ENCODE measurements around the gene E2F2. TPM values are rescaled to one million over a fixed set of nuclear protein-coding genes. Genes with fewer than 3 reads are reported as not detected.

Gene E2F2
- polyA plus RNA-seq, 1 donor (not counting 4 experiments of a cell fraction or from before 2014, with no cell fraction given), result 0.05 TPM

- Histone ChIP-seq H2AFZ (ENCODE audit: control insufficient read depth, low read length) (no peak overlapping the region), H3K4me2 (ENCODE audit: control insufficient read depth, extremely low read depth, insufficient read depth, low read depth, low read length) (no peak overlapping the region), H3K27ac (ENCODE audit: control insufficient read depth, insufficient read depth, low read length) (no peak overlapping the region), H3K27me3 (ENCODE audit: control insufficient read depth, extremely low read depth, insufficient read depth, low read length) (no peaks in the 10 kb centered on the region), H3K9ac (ENCODE audit: control insufficient read depth, extremely low read depth, insufficient read depth, low read length) (no peak overlapping the region), H3K9me1 (ENCODE audit: control insufficient read depth, extremely low read depth, insufficient read depth, low read length) (no peaks in the 10 kb centered on the region), H3K36me3 (ENCODE audit: control insufficient read depth in 2 of 2, extremely low read depth in 1 of 2, insufficient read depth in 2 of 2, low read length in 2 of 2) (no peaks in the 10 kb centered on the region), H3K4me1 (ENCODE audit: control insufficient read depth, extremely low read depth, insufficient read depth, low read length) (peaks cover 36% of the 10 kb centered on the region), H3K79me2 (ENCODE audit: control insufficient read depth, insufficient read depth, low read length) (peaks cover 7% of the 10 kb centered on the region), H3K4me3 (ENCODE audit: control insufficient read depth in 2 of 3, extremely low read depth in 1 of 3, insufficient read depth in 2 of 3, low read depth in 1 of 3, low read length in 3 of 3) (no peak overlapping the region), H3K9me3 (ENCODE audit: control insufficient read depth, low read depth, low read length) (no peaks in the 10 kb centered on the region), H4K20me1 (ENCODE audit: control insufficient read depth, extremely low read depth, insufficient read depth, low read length) (no peaks in the 10 kb centered on the region)
- FAIRE-seq (no peak), DNase-seq (ENCODE audit: low read depth, low spot score) (no peak)
- dilution Hi-C loops (cut with MboI; ENCODE audit: extremely low pct_ligation_motif_present, low sequenced_read_pairs), result no loop called here
- TF ChIP-seq CTCF (optimal IDR thresholded peaks at IDR 0.05 in 1 of 3, IDR thresholded peaks at IDR 0.05 in 1 of 3, conservative IDR thresholded peaks at IDR 0.05 in 1 of 3; ENCODE audit: extremely low read depth in 1 of 3, insufficient read depth in 2 of 3, low read length in 3 of 3) (no peak), EZH2 (IDR thresholded peaks at IDR 0.05; ENCODE audit: low read length) (no peak)
These were observed 30.2 kb upstream of the E2F2 start for GRCh38 chr1:23561076-23561812.

GRCh38 chr1:23559985-23560741, 29.1 kb upstream of the E2F2 start:
- Histone ChIP-seq H3K9me3 (ENCODE audit: control insufficient read depth, low read depth, low read length) (no peaks in the 10 kb centered on the region), H3K79me2 (ENCODE audit: control insufficient read depth, insufficient read depth, low read length) (peaks cover 7% of the 10 kb centered on the region), H3K27me3 (ENCODE audit: control insufficient read depth, extremely low read depth, insufficient read depth, low read length) (no peaks in the 10 kb centered on the region), H3K4me3 (ENCODE audit: control insufficient read depth in 2 of 3, extremely low read depth in 1 of 3, insufficient read depth in 2 of 3, low read depth in 1 of 3, low read length in 3 of 3) (peak overlapping the region; percentile 54 to 92 (median 79)), H3K9me1 (ENCODE audit: control insufficient read depth, extremely low read depth, insufficient read depth, low read length) (no peaks in the 10 kb centered on the region), H3K4me2 (ENCODE audit: control insufficient read depth, extremely low read depth, insufficient read depth, low read depth, low read length) (peak overlapping the region; percentile 94), H4K20me1 (ENCODE audit: control insufficient read depth, extremely low read depth, insufficient read depth, low read length) (no peaks in the 10 kb centered on the region), H2AFZ (ENCODE audit: control insufficient read depth, low read length) (peak overlapping the region; percentile 73), H3K9ac (ENCODE audit: control insufficient read depth, extremely low read depth, insufficient read depth, low read length) (peak overlapping the region; percentile 79), H3K36me3 (ENCODE audit: control insufficient read depth in 2 of 2, extremely low read depth in 1 of 2, insufficient read depth in 2 of 2, low read length in 2 of 2) (no peaks in the 10 kb centered on the region), H3K4me1 (ENCODE audit: control insufficient read depth, extremely low read depth, insufficient read depth, low read length) (peaks cover 47% of the 10 kb centered on the region), H3K27ac (ENCODE audit: control insufficient read depth, insufficient read depth, low read length) (peak overlapping the region; percentile 78)
- dilution Hi-C loops (cut with MboI; ENCODE audit: extremely low pct_ligation_motif_present, low sequenced_read_pairs), result no loop called here
- DNase-seq (ENCODE audit: low read depth, low spot score), result no peak
- no peak for FAIRE-seq
- TF ChIP-seq CTCF (optimal IDR thresholded peaks at IDR 0.05 in 1 of 3, IDR thresholded peaks at IDR 0.05 in 1 of 3, conservative IDR thresholded peaks at IDR 0.05 in 1 of 3; ENCODE audit: extremely low read depth in 1 of 3, insufficient read depth in 2 of 3, low read length in 3 of 3) (no peak), EZH2 (IDR thresholded peaks at IDR 0.05; ENCODE audit: low read length) (no peak)

Measured in keratinocyte (primary cell).